ENCODE data around the gene MYCN.

MYCN gene

DNA sequence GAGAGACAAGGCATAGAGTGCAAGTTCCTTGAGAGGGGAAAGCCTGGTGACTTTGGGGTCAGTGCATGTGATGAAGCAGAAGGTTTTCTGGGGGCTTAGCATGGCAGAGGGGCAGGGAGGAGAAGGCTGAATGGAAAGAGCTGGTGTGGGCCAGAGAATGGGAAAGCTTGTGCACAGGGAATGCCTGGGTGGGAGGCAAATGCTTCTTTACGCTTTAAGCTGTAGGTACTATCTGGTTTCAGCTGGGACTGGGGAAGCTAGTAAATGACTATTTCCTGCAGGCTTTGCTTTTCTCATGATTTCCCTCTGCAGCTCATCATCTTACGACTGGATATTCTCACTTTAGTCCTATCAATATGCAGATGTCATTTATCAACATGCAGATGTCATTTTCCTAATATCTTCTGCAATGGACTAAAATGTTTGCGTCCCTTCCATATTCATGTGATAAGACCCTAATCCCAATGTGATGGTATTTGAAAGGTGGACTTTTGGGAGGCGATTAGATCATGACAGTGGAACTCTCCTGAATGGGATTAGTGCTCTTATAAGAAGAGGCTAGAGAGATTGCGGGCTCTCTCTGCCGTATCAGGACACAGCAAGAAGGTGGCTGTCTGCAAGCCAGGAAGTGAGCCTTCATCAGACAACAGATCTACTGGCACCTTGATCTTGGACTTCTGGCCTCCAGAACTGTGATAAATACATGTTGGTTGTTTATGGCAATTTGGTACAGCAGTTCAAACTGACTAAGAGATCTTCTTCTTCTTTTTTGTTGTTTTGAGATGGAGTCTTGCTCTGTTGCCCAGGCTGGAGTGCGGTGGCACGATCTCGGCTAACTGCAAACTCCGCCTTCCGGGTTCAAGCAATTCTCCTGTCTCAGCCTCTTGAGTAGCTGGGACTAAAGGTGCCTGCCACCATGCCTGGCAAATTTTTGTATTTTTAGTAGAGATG is 50.1 kb downstream of the MYCN start:
- Histone ChIP-seq H3K4me3 (ENCODE audit: insufficient read length, low read depth) (no peak overlapping the region), H3K9me3 (ENCODE audit: insufficient read depth, low read length) (no peaks in the 10 kb centered on the region), H3K4me1 (ENCODE audit: insufficient read depth, insufficient read length) (peaks cover 5% of the 10 kb centered on the region), H3K36me3 (ENCODE audit: insufficient read depth, insufficient read length, low read length) (no peaks in the 10 kb centered on the region), H3K27me3 (ENCODE audit: insufficient read depth, insufficient read length) (no peaks in the 10 kb centered on the region), H3K9ac (ENCODE audit: insufficient read length, low read depth) (no peak overlapping the region)
- TF ChIP-seq YY1 (IDR thresholded peaks at IDR 0.05; ENCODE audit: insufficient read depth, insufficient read length) (no peak), SUZ12 (IDR thresholded peaks at IDR 0.05; ENCODE audit: extremely low read depth, insufficient read depth, insufficient read length) (no peak), ZNF274 (IDR thresholded peaks at IDR 0.05; ENCODE audit: low read depth, low read length) (no peak)
- no peak for DNase-seq (ENCODE audit: low read depth, low spot score)

- no peak for TF ChIP-seq SUZ12 (IDR thresholded peaks at IDR 0.05; ENCODE audit: extremely low read depth, insufficient read depth, insufficient read length)
- no peak for TF ChIP-seq ZNF274 (IDR thresholded peaks at IDR 0.05; ENCODE audit: low read depth, low read length)
- no peak for TF ChIP-seq YY1 (IDR thresholded peaks at IDR 0.05; ENCODE audit: insufficient read depth, insufficient read length)
- Histone ChIP-seq H3K9me3 (ENCODE audit: insufficient read depth, low read length) (no peaks in the 10 kb centered on the region), H3K9ac (ENCODE audit: insufficient read length, low read depth) (no peak overlapping the region), H3K27me3 (ENCODE audit: insufficient read depth, insufficient read length) (no peaks in the 10 kb centered on the region), H3K4me1 (ENCODE audit: insufficient read depth, insufficient read length) (no peaks in the 10 kb centered on the region), H3K4me3 (ENCODE audit: insufficient read length, low read depth) (no peak overlapping the region), H3K36me3 (ENCODE audit: insufficient read depth, insufficient read length, low read length) (no peaks in the 10 kb centered on the region)
- no peak for DNase-seq (ENCODE audit: low read depth, low spot score)
Measured at GRCh38 chr2:15991231-15991630, 50.9 kb downstream of the MYCN start.

DNA sequence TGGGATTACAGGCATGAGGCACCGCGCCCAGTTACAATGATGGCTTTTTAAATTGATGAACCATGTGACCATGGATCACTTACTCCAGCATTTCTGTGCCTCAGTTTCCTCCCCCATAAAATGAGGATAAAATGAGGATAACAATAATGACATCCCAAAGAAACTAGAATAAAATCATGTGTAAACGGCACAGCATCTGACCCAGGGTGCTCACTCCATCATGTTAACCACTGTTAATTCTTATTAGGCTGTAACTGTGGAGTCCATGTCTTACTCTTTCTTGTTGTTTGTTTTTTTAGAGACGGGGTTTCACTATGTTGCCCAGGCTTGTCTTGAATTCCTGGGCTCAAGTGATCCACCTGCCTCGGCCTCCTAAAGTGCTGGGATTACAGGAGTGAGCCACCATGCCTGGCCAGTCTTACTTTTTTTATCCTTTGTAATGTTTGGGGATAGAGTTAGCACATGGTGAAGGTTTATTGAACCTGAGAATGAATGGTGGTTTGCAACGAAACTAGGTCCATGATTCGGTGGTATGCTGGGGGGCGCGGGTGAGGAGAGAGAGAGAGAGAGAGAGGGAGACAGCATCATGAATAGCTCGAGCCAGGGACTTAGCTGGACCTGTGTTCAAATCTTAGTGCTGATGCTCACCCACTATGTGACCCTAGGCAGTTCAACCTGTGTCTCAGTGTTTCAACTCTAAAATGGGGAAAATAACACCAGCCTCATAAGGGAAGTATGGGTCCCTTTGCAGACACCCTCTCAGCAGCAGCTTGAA is 52.3 kb downstream of the MYCN start:
- DNase-seq (ENCODE audit: low read depth, low spot score): no peak
- Histone ChIP-seq H3K9me3 (ENCODE audit: insufficient read depth, low read length) (no peaks in the 10 kb centered on the region), H3K27me3 (ENCODE audit: insufficient read depth, insufficient read length) (no peaks in the 10 kb centered on the region), H3K4me3 (ENCODE audit: insufficient read length, low read depth) (no peak overlapping the region), H3K36me3 (ENCODE audit: insufficient read depth, insufficient read length, low read length) (no peaks in the 10 kb centered on the region), H3K9ac (ENCODE audit: insufficient read length, low read depth) (no peak overlapping the region), H3K4me1 (ENCODE audit: insufficient read depth, insufficient read length) (no peaks in the 10 kb centered on the region)
- no peak for TF ChIP-seq ZNF274 (IDR thresholded peaks at IDR 0.05; ENCODE audit: low read depth, low read length)
- no peak for TF ChIP-seq YY1 (IDR thresholded peaks at IDR 0.05; ENCODE audit: insufficient read depth, insufficient read length)
- TF ChIP-seq SUZ12 (IDR thresholded peaks at IDR 0.05; ENCODE audit: extremely low read depth, insufficient read depth, insufficient read length): no peak

- no peaks in the 10 kb centered on the region for H3K36me3 ChIP-seq (ENCODE audit: insufficient read depth, insufficient read length, low read length)
- no peaks in the 10 kb centered on the region for H3K4me1 ChIP-seq (ENCODE audit: insufficient read depth, insufficient read length)
- DNase-seq (ENCODE audit: low read depth, low spot score): no peak
Measured at GRCh38 chr2:15993232-15993610, 52.9 kb downstream of the MYCN start.

DNA sequence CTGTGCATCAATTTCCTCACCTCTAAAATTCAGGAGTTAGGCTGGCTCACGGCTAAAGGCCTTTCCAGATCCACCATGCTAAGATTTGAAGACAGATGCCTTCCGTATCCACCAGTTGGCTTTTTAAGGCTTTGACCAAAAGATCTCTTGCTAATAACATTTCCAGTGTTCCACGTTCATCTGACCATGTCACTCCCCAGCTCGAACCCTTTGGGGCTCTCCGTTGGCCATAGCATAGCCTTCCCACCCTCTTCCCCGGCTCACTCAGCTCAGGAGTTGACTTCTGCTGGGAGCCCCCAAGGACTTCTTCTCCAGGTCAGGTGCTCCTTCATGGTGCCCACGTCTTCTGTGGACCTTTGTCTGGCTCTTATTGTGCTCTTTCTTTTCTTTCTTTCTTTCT is 53.3 kb downstream of the MYCN start:
- no peak overlapping the region for H3K4me3 ChIP-seq (ENCODE audit: insufficient read length, low read depth)
- no peaks in the 10 kb centered on the region for H3K27me3 ChIP-seq (ENCODE audit: insufficient read depth, insufficient read length)
- H3K9me3 ChIP-seq (ENCODE audit: insufficient read depth, low read length): no peaks in the 10 kb centered on the region
- no peaks in the 10 kb centered on the region for H3K36me3 ChIP-seq (ENCODE audit: insufficient read depth, insufficient read length, low read length)
- TF ChIP-seq ZNF274 (IDR thresholded peaks at IDR 0.05; ENCODE audit: low read depth, low read length): no peak
- no peak for TF ChIP-seq SUZ12 (IDR thresholded peaks at IDR 0.05; ENCODE audit: extremely low read depth, insufficient read depth, insufficient read length)
- TF ChIP-seq YY1 (IDR thresholded peaks at IDR 0.05; ENCODE audit: insufficient read depth, insufficient read length): no peak
- no peaks in the 10 kb centered on the region for H3K4me1 ChIP-seq (ENCODE audit: insufficient read depth, insufficient read length)
- H3K9ac ChIP-seq (ENCODE audit: insufficient read length, low read depth): no peak overlapping the region
- DNase-seq (ENCODE audit: low read depth, low spot score): no peak

More at GRCh38 chr2:15993232-15993610, 52.9 kb downstream of the MYCN start:
- TF ChIP-seq ZNF274 (IDR thresholded peaks at IDR 0.05; ENCODE audit: low read depth, low read length) (no peak), SUZ12 (IDR thresholded peaks at IDR 0.05; ENCODE audit: extremely low read depth, insufficient read depth, insufficient read length) (no peak), YY1 (IDR thresholded peaks at IDR 0.05; ENCODE audit: insufficient read depth, insufficient read length) (no peak)
- no peaks in the 10 kb centered on the region for H3K9me3 ChIP-seq (ENCODE audit: insufficient read depth, low read length)
- H3K9ac ChIP-seq (ENCODE audit: insufficient read length, low read depth): no peak overlapping the region
- no peaks in the 10 kb centered on the region for H3K27me3 ChIP-seq (ENCODE audit: insufficient read depth, insufficient read length)
- no peak overlapping the region for H3K4me3 ChIP-seq (ENCODE audit: insufficient read length, low read depth)

- TF ChIP-seq YY1 (IDR thresholded peaks at IDR 0.05; ENCODE audit: insufficient read depth, insufficient read length): no peak
- no peak for TF ChIP-seq ZNF274 (IDR thresholded peaks at IDR 0.05; ENCODE audit: low read depth, low read length)
- no peak for TF ChIP-seq SUZ12 (IDR thresholded peaks at IDR 0.05; ENCODE audit: extremely low read depth, insufficient read depth, insufficient read length)
- H3K9me3 ChIP-seq (ENCODE audit: insufficient read depth, low read length): no peaks in the 10 kb centered on the region
- H3K27me3 ChIP-seq (ENCODE audit: insufficient read depth, insufficient read length): no peaks in the 10 kb centered on the region
- DNase-seq (ENCODE audit: low read depth, low spot score): no peak
- no peak overlapping the region for H3K4me3 ChIP-seq (ENCODE audit: insufficient read length, low read depth)
- H3K36me3 ChIP-seq (ENCODE audit: insufficient read depth, insufficient read length, low read length): no peaks in the 10 kb centered on the region
- H3K9ac ChIP-seq (ENCODE audit: insufficient read length, low read depth): no peak overlapping the region
- no peaks in the 10 kb centered on the region for H3K4me1 ChIP-seq (ENCODE audit: insufficient read depth, insufficient read length)
Measured at GRCh38 chr2:15995603-15996002, 55.3 kb downstream of the MYCN start.

Measured in NT2/D1 (cell line).